HG03378 (cell line): ENCODE measurements around the gene TUBA3D.
"Not testable (repeated sequence)": the region's sequence is repeated elsewhere in the genome, so short reads cannot be mapped to it uniquely, and the experiment has no call there.

Source experiments
- ATAC-seq: cut with Tn5 transposase; IDR thresholded peaks from one replicate; pipeline ENCODE4 v1.9.1; 2021; ENCODE audit warnings: mild to moderate bottlenecking, moderate library complexity; ENCODE audit not compliant: unreplicated experiment

TUBA3D gene

DNA sequence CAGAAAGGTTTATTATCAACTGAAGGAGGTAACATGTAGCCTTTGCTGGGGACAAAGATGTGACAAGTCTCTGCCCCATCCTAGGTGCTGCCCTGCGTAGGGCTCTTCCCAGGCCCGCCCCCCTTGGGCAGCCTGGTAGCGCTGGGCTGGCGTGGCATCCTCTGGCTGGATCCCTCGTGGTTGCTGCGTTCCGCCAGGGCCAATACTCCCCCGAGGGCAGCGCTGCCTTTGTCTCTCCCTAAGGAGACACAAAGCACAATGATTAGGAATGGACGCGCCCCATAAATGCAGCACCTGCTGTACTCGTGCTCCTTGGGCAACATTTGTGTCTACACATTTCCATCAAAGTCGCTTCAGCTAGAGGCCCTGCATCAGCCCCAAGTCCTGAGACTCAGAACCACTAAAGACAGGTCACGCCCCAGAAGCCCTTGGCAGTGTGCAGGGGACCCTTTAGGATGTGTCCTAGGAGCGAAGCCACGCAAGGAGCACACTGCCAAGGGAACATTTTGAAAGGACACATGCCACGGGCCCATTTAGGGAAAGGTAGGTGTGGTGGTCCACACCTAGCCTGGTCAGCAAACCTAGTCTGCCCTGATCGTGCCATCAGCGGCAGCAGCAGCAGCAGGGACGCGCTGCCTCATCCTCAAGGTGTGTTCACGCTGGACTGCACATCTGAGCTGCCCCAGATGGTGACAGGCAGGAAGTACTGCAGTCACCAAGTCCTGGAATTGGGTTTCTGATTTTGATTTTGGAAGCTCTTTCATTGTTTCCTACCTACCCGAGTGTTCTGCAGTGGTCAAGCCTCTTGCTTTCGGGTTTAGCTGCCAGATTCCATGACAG is 8.3 kb downstream of the TUBA3D start:
- ATAC-seq, result not testable (repeated sequence)

DNA sequence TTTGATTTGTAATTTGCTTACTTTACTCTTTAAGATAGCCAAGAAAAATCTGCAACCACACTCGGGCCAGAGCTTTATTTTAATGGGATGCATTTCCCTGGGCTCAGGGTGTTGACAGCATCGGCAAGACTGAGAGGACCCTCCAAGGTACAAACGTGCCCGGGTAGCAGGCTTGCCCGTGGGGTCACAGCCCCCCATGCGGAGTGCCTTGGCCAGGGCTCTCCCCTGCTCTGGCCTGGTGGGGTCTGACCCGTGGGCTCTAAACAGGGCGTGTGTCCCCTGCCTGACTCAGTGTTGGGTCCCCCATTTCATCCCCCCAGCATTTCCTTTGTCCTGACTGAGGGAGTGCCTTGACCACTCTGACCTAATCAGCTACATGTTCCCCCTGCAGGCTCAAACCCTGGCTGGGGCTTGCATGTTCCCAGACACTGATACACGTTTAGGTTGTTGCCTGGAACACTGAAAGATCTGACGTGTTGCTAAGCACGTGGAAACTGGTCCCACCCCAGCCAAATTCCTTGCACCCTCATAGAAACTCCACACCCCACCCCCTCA is 9.1 kb downstream of the TUBA3D start:
- ATAC-seq, result not testable (repeated sequence)

GRCh38 chr2:131486201-131486902 is 10.4 kb downstream of the TUBA3D start:
- not testable (repeated sequence) for ATAC-seq

DNA sequence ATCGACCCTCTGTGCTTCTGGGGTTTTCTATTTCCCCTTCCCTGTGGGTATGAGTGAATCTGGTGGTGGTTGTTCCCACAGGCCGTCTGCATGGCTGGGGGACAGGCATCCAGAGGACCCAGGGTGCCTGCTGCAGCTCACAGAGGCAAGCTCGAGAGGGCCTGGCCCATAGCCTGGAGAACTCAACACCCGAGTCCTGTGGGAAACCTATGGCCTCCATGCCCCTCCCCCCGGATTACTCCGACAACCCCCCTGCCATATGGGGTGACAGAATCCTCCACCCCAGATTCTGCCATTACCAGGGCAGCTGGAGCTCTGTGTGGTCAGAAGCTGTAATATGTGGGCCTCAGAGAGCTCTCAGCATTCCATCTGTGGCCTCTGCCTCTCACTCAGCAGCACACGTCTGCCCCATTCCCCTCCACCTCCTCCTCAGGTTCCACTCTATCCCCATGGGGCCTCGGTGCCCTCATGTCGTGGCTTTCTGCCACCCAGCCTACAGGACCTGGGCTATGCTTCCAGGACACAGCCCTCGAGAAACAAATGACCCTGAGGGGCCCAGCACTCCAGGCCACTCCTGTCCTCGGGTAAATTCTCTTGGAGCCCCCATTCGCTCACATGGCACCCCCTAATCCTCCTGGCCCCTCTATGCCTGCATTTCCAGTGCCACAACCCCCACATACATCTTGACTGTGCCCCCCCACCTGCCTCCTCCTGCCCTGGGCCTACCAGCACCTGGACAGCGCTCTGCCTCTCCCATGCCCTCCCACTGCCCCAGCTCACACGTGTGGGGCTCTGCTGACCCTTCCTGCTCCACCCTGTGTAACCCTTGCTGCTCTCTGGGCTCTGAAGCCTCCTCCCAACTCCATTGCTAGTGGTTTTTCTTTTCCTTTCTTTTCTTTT is 12.6 kb downstream of the TUBA3D start:
- ATAC-seq, result no peak

GRCh38 chr2:131490616-131491468 is 14.9 kb downstream of the TUBA3D start:
- not testable (repeated sequence) for ATAC-seq

DNA sequence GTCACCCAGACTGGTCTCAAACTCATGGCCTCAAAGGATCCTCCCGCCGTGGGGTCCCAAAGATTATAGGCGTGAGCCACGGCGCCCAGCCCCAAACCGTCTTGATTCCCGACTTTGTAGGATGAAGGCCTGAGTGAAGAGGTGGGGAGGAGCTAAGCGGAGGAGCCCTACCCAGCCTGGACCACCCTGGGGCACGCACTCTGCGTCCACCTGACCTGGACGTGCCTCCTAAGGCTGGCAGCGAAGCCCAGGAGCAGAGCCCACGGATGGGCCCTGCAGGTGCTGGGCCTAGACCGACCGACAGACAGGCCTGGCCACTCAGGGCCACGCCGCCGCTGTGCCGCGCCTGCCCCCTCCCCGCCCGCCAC is 15.5 kb downstream of the TUBA3D start:
- not testable (repeated sequence) for ATAC-seq

DNA sequence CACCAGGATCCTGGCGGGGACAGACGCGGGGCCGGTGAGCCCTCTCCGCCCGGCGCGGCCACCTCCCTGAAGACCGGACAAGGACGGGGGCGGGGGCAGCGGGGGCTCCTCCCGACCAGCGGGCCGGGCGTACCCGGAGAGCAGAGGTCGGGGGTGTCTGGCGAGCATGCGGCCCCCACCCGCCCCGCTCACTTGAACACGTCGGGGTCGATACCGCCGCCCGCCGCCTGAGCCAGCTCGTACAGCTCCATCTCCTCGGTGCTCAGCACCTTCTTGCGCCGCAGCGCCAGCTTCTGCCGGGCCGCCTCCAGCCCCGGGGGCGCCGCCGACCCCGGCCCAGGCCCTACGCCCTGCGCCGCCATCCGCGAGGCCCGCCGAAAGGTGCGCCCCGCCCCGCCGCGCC is 16.1 kb downstream of the TUBA3D start, which contains the start of gene MZT2A:
Gene MZT2A (minus strand): TSS at position 383 of the 403 bp plus-strand sequence. CDS start 21 bp downstream, at position 362.
- ATAC-seq, result peak; percentile 12

DNA sequence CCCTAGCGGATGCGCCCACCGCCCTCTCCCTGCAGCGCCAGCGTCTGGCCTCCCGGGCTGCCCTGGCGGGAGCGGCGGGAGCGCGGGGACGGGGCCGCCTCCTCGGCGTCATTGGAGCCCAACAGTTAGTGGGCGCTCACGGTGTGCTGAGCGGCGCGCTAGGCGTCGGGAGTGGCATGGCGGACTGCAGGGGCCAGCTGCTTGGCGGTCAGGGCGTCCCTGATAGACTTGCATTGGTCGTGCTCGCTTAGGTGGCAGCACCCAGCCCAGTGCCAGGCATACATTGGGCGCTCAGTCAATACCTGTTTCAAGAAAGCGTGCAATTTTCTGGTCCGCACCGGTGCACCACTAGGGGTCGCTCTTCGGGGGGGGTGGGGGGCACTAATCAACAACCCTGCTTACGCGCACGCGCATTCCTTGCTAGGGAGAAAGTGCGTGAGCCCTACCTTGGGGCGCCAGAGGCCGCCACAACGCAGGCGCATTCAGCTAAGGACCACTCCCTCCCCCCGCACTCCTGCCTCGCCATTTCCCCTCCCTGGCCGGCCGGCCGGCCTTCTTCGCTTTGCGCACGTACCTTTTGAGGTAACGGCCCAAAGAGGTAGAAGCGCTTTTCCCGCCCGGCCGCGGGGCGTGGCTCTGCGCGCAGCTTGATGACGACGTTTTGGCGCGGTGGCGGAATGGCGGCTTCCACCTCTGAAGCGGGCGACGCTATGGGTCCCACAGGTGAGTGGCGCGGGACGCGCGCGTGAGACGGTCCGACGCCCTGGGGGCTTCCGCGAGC is 16.7 kb downstream of the TUBA3D start:
- peak; percentile 66 for ATAC-seq

- peak; percentile 19 for ATAC-seq
Measured at GRCh38 chr2:131493199-131493968, 17.5 kb downstream of the TUBA3D start.

GRCh38 chr2:131495506-131495905 is 19.6 kb downstream of the TUBA3D start:
- not testable (repeated sequence) for ATAC-seq

- peak; percentile 87 for ATAC-seq
Measured at GRCh38 chr2:131498321-131498973, 22.5 kb downstream of the TUBA3D start.

- ATAC-seq, result not testable (repeated sequence)
Measured at GRCh38 chr2:131503587-131503986, 27.7 kb downstream of the TUBA3D start.

DNA sequence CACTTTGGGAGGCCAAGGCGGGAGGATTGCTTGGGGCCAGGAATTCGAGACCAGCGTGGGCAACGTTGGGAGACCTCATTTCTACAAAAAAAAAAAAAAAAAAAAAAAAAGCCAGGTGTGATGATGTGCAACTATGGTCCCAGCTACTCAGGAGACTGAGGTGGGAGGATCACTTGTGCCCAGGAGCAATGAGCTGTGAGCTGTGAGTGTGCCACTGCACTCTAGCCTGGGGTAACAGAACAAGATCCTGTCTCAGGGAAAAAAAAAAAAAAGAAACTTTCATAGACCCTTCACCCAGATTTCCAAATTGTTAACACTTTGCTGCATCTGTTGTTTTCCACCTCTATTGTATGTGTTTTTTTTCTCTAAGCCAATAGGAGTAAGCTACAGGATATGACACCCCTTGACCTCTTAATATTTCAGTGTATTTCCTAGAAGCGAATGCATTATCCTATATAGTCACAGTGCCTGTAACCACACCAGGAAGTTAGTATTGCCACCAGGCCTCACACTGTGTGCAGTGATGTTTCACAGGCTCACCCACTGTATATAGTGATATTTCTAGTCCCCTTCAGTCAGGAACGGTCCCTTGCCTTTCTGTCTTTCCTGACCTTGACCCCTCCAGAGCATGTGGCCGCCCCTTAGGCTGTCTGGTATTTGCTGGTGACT is 28.3 kb downstream of the TUBA3D start:
- ATAC-seq, result not testable (repeated sequence)

- no peak for ATAC-seq
Measured at GRCh38 chr2:131509615-131510014, 33.7 kb downstream of the TUBA3D start.

DNA sequence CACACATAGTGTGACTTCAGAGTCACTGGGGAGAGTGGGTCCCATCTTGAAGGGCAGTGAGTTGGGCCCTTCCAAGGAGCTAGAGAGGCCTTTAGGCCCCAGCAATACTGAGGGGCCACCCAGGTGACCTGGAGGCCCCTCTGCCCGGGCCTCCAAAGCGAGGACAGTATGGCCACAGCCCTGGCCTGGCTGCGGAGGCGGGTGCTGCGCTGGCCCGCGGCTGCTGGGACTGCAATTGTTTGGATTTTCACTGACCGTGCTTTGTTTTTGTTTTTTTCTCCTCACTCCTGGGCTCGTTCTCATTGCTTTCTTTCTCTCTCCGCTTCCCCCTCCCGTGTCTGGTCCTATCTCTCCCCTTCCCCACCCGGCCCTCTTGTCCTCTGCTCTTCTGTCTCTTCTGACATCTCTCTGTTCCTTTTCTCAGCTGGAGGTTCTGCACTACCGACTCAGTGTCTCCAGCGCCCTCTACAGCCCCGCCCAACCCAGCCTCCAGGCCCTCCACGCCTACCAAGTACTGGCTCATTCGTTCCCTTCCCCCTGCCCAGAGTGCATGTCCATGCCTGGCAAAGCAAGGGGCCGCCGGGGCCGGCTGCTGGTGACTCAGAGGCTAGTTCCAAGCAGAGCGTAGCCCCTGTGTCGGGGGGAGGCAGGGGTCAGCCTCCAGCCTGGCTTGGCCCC is 35.5 kb downstream of the TUBA3D start:
- not testable (repeated sequence) for ATAC-seq
